Measurements from ENCODE around the gene TSPAN18.
"Not testable (repeated sequence)": the region's sequence is repeated elsewhere in the genome, so short reads cannot be mapped to it uniquely, and the experiment has no call there.

TSPAN18 gene

GRCh38 chr11:44853666-44854065 lies 126.9 kb downstream of the TSPAN18 start:
- no peak for DNase-seq

DNA sequence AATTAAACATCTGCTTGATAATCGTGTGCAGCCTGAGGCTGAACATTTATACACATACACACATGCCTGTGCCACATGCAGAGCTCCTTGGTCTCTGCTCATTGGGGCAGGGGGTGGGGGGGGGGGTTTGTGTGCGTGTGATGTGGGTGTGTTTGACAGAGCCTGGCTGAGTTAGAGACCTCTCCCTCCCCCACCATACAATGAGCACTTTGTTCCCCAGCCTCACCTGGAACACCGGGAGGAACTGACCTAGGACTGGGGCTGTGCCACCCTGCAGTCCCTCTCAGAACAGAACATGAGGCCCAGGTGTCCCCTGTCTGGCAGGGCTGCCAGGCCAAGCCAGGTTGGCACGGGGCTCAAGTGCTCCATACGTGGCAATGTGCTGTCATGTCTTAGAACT lies 127.3 kb downstream of the TSPAN18 start:
- no peak for DNase-seq

- DNase-seq: no peak
Measured at GRCh38 chr11:44854741-44855492, 128.2 kb downstream of the TSPAN18 start.

DNA sequence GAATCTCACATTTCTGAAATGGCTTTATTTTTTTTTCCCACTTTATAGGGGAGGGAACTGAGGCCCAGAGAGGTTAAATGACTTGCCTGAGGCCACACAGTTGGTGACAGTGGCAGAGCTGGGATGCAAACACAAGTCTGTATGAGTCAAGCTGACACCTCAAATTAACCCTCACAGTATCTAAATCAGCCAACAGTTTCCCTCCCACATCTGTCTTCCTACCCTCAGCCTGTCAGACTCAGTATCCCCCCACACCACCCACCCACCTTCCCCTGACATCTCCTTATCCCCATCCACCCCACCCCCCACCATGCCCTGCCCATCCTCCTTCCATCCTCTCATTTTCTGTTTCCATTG lies 128.7 kb downstream of the TSPAN18 start:
- DNase-seq: no peak

- DNase-seq: no peak
Measured at GRCh38 chr11:44857490-44858090, 130.8 kb downstream of the TSPAN18 start.

GRCh38 chr11:44858796-44859527 lies 132.2 kb downstream of the TSPAN18 start:
- DNase-seq: no peak

DNA sequence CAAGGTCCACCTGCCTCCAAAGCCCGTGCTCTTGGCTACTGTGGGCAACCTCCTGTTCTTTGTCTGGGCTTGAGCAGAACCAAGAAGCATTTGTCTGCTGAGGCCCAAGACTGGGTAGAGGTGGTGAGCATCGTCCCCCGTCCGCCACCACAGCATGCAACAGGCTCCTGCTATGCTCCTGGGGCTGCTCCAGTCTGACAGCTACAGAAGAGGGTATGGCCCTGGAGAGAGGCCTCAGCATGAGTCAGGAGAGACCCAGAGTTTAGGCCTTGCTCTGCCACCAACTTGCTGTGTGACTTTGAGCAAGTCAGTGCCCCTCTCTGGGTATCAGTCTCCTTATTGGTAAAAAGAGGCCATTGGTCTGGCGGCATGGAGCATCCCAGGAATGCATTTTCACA lies 132.8 kb downstream of the TSPAN18 start:
- no peak for DNase-seq

DNA sequence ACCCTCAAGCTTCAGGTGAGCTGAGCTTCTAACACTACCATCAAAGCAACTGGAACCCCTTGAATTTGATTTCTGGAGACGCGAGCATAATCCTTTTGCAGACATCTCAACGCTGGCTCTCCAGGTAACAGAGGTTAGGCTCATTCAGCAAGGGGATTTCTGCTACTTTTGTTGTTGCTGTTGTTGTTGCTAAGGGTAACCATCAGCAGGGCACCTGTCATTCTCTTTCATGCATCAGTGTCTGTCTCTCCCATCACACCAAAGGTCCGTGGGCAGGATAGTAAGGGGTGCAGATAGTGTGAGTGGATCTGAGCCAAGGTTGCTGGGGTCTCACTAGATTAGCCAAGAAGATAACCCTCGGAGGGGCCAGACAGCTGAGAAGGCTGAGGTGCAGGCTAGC lies 133.6 kb downstream of the TSPAN18 start:
- DNase-seq: no peak

DNA sequence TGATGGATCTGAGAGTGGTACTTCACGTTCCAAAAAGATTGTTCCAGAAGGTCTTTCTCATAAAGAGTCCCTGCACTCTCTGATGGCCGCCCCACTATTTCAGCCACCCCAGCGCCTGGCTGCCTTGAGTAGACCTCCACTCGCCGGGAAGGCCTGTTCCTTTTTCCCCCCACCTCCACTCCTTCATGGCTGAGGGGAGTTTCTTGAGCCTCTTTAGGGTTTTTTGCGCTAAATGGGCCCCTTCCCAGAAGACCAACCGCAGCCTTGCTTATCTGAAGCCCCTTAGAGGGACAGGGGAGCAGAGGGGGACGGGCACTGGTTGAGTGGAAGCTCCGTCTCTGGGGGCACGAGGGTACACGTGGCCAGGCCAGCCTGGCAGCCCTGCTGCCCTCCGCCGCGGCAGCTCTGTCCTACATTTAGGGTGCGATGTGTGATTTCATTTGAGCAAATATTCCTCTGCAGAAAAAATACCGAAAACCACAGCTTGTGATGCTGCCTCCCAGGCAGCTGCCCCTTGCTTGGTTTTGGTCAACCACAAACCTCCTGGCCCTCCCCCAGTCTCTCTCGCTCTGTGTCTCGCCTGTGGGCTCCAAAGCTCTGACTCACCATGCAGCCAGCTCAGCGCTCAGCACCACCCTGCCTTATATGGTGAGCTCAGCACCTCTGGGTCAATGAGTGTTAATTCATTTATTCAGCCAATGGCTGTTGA lies 135.2 kb downstream of the TSPAN18 start:
- DNase-seq: peak; percentile 77 to 94

GRCh38 chr11:44862558-44863101 lies 135.9 kb downstream of the TSPAN18 start:
- DNase-seq: no peak

DNA sequence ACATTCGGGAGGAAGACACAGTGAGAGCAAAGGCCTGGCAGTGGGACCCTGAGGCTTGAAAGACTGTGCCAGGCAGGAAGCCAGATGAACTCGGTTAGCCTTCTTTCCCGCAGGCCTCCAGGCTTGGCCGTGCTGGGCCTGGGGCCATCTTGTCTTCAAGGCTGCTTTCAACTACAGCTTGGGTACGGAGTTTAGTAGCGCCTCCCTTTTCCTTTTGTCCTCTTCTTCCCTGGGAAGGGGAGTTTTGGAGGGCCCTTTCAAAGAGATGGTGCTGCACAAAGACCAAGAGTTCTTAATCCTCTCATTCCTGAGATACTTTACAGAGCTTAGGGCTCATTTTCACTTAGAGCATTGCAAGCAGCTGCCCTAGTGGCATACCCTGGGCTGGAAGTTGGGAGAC lies 136.5 kb downstream of the TSPAN18 start:
- no peak for DNase-seq

DNA sequence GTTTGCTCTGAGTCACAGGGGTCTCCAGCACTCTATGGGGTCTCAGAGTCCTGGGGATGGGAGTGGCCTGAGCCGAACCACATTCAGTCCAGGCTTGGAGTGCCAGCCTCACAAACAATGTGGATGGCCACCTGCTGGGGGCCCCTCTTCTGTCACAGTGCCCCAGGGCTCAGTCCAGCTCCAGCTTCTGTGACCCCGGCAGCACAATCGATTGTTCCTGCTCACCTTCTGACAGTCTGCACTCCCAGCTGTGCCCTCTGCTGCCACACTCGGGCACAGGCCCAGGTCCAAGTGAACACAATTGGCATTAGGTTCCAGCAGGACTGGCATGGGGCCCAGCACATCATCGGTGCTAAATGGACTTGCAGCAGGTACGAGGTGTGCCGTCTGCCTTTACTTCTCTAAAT lies 139.1 kb downstream of the TSPAN18 start:
- no peak for DNase-seq

- DNase-seq: no peak
Measured at GRCh38 chr11:44866286-44866685, 139.5 kb downstream of the TSPAN18 start.

- DNase-seq: no peak
Measured at GRCh38 chr11:44868021-44868420, 141.3 kb downstream of the TSPAN18 start.

DNA sequence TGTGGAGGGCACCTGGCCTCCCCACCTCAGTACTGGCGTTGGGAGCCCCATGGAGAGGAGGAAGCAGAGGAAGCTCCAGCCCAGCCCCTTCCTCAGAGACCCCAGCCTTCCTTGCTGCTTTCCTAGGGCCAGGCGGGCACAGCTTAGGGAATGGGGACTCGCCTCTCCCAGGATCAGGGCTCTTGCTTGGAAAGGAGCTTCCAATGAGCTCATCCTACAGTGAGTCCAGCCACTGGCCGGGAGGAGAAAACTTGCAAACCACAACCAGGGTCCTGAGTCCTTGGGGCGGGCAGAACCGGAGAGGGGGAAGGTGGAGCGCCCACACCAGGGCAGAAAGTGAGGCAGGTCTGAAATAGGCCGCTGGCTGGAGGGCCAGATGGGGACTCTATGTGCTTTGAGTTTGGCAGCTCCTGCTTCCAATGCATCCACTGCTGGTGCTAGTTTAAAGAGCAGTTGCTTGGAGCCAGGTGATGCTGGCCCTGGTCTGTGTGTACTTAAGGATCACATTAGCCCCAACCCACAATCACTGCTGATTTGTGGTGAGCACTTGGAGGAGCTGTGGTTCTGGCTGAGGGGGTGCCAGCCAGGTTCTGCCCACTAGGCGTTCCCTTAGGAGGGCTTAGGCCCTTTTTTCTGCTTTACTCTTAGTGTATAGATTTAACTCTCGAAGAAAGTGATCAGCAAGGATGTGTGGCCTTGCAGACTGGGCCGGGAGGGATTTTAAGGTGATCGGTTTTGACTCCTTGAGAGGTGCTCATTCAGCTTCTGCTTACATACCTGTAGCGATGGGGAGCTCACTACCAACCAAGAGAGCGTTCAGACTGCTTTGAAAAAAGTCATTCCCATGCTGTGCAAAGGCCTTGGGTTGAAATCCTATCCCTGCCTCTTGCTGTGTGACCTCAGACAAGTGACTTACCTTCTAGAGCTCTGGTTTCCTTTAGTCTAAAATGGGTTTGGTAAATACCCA lies 142.0 kb downstream of the TSPAN18 start:
- no peak for DNase-seq

- DNase-seq: no peak
Measured at GRCh38 chr11:44870181-44870580, 143.4 kb downstream of the TSPAN18 start.

- no peak for DNase-seq
Measured at GRCh38 chr11:44870615-44871176, 143.9 kb downstream of the TSPAN18 start.

GRCh38 chr11:44871682-44872081 lies 144.9 kb downstream of the TSPAN18 start:
- not testable (repeated sequence) for DNase-seq

- no peak for DNase-seq
Measured at GRCh38 chr11:44872556-44872955, 145.8 kb downstream of the TSPAN18 start.

DNA sequence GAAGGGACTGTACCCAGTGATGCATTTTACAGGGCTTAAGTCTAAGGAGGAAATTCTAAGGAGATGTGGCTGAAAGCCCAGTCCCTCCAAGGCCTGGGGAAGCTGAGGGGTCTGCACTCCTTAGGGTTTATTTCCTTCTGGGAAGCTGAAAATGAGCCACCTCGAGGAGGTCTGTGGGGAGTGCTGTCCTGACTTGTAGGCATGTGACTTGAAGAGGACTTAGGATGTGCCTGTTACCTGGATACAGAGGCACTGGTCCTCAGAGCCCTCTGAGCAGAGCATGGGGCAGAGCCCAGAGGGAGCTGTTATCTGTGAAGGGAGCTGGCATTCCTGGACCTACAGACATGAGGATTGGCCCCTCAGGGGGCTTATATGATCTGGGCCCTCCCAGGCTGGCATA lies 146.8 kb downstream of the TSPAN18 start:
- DNase-seq: no peak

DNA sequence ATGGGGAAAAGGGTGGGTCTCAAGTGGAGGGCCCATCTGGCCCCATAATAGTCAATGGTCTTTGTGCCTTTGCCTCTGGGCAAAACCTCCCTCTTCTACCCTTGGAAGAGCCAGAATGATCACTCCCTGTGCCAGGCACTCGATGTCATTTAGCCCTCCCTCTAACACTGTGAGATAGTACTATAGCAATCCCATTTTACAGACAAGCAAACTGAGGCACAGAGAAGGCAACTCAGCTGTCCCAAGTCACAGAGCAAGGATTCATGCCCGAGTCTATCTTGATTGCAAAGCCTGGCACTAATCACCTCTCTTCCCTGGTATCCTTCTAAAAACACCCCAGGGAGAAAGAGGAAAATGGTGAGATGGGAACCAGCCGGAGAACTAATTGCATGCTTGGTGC lies 147.5 kb downstream of the TSPAN18 start:
- no peak for DNase-seq

DNA sequence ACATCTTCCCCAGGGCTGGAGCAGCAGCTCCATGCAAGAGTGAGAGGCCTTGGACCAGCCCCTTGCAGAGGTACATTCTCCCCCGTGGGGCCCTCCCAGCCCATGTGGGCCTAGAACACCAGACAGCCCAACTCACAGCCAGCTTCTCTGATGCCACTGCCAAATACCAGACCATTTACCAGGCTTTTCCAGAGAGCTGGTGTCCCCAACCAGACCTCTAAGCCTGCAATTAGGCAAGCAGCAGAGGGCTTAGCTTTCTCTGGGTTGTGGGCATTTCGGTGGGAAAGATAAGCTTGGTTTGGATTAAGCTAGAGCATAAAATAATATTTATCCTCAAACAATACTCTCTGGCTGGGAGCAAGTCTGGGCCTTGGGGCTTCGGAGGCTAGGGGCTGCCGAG lies 148.3 kb downstream of the TSPAN18 start:
- no peak for DNase-seq
